IPS-15b (cell line): ENCODE measurements around the gene CDH23.
A peak's percentile ranks its signal among the peaks of the same experiment; 100 is the strongest.

Experiments used
- H3K27me3 ChIP-seq: one replicate; pipeline ENCODE4 v1.6.1; 2013; ENCODE audit warnings: low read length; ENCODE audit not compliant: control insufficient read depth, insufficient read depth
- H3K36me3 ChIP-seq: one replicate; pipeline ENCODE4 v1.6.1; 2013; ENCODE audit warnings: low read length; ENCODE audit not compliant: control insufficient read depth, insufficient read depth
- H3K4me1 ChIP-seq: one replicate; pipeline ENCODE4 v1.6.1; 2013; ENCODE audit warnings: mild to moderate bottlenecking, low read length; ENCODE audit not compliant: control insufficient read depth, insufficient read depth
- H3K4me3 ChIP-seq: one replicate; pipeline ENCODE4 v1.5.1; 2013; ENCODE audit warnings: low read depth, low read length
- H3K9ac ChIP-seq: one replicate; pipeline ENCODE4 v1.6.1; 2013; ENCODE audit warnings: low read depth, mild to moderate bottlenecking, low read length
- H3K9me3 ChIP-seq: one replicate; pipeline ENCODE4 v1.6.1; 2013; ENCODE audit warnings: mild to moderate bottlenecking, low read length; ENCODE audit not compliant: control insufficient read depth, insufficient read depth

The CDH23 gene

DNA sequence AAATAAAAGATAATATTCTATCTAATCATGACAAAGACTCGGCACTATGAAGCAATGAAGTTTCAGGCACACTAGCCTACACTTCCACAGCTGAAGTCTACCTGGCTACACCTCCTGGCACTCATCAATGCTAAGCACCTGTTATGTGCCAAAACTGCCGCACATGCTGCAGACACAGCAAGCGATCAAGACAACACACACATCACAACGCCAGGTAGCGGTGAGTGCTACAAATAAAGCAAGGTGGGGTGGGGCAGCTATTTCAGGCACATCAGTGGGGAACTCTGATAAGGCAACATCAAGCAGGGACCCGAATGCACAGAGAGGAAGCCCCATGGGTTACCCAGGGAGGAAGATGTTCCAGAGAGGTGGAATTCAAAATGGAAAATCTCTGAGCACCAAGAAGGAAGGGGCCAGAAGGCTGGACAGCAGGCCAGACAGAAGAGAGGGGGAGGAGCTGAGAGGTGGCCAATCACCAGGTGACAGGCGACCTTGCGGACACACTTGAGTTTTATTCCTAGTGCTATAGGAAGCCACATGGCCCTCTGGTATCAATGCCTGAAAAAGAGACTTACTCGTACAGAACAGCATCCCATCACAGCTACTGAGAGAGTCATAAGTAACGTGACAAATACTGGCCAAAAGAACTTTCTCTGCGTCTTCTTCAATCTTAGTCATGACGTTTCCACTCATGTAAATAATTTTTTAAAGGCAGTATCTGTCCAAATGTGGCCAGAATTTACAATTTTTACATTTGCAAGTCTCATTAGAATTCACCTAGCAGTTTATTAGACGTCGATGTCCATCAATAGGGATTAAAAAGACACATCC, 446.4 kb downstream of the CDH23 start:
- no peak overlapping the region for H3K4me3 ChIP-seq

DNA sequence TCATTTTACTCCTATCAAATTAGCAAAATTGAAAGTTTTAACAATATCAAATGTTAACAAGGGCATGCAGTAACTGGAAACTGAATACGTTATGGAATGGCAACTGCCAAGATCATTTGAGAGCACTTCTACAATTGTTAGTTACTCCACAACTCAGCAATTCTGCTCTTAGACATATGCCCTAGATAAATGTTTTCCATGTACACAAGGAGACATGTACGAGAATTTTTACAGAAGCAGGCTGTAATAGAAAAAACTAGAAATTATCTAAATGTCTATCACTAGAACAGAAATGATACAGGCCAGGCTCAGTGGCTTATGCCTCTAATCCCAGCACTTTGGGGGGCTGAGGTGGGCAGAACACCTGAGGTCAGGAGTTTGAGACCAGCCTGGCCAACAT, 447.4 kb downstream of the CDH23 start:
- Histone ChIP-seq H3K9me3 (no peaks in the 10 kb centered on the region), H3K36me3 (peaks cover 2% of the 10 kb centered on the region), H3K9ac (no peak overlapping the region), H3K4me3 (no peak overlapping the region), H3K4me1 (peaks cover 21% of the 10 kb centered on the region), H3K27me3 (no peaks in the 10 kb centered on the region)

More for the DNA sequence above, 446.4 kb downstream of the CDH23 start:
- Histone ChIP-seq H3K4me1 (peaks cover 15% of the 10 kb centered on the region), H3K9ac (no peak overlapping the region), H3K9me3 (no peaks in the 10 kb centered on the region), H3K27me3 (no peaks in the 10 kb centered on the region), H3K36me3 (no peaks in the 10 kb centered on the region)

DNA sequence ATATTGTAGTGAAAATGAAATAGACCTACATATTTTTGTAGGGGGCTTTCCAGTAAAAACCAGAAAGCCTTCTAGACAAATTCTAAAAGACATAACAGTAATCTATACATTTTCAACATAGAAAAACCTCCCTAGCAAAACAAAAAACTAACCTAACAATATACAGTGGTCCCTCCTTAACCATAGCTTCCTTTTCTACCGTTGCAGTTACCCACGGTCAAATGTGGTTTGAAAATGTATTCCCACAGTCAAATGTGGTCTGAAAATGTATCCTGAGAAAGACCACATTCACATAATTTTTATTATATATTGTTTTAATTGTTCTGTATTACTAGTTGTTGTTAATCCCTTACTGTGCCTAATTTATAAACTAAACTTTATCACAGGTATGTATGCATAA, 448.0 kb downstream of the CDH23 start:
- Histone ChIP-seq H3K9me3 (no peaks in the 10 kb centered on the region), H3K4me1 (peaks cover 20% of the 10 kb centered on the region), H3K27me3 (no peaks in the 10 kb centered on the region), H3K4me3 (no peak overlapping the region), H3K9ac (no peak overlapping the region), H3K36me3 (peaks cover 2% of the 10 kb centered on the region)

DNA sequence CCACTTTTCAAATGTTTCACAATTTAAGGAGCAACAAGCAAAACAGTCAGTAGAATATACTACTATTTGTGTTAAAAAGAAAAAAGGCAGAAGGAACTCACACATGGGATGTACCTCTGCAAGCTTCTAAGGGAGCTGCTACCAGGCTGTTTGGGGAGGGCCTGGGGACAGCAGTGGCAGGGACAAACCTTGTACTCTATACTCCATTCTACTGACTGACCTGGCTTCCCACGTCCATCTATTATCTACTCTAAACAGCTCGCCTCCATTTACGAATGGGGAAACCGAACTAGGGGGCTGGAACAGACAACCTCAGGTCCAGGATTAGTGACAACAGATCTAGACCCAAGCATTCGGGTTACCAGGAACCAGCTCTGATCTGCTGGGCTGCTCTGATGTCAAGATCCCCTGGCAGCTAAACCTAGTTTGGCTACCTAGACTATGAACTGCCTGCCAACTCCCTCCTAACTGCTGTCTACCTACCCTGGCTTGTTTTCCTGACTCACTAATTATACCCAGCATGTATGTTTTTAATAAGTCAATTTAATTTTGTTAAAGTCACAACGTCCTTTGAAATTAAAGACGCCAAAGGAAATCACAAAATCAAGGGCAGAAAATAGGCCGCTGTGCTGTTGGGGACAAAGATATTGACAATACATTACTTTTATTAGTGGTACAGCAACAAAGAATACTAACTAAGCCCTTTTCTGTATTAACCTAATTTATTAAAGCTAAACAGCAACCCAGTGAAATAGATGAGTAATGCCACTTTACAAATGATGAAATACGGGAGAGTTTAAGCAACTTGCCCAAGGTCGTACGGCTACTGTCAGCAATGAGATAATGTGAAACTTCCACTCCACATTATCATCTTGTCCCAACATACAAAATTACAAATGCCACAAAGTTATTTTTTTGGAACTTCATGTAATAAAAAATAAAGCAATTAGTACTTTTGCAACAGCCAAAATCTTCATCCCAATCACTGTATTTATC, 449.0 kb downstream of the CDH23 start:
- no peak overlapping the region for H3K4me3 ChIP-seq
- H3K36me3 ChIP-seq: peaks cover 2% of the 10 kb centered on the region
- no peaks in the 10 kb centered on the region for H3K9me3 ChIP-seq
- peaks cover 17% of the 10 kb centered on the region for H3K4me1 ChIP-seq
- H3K9ac ChIP-seq: no peak overlapping the region
- H3K27me3 ChIP-seq: no peaks in the 10 kb centered on the region

DNA sequence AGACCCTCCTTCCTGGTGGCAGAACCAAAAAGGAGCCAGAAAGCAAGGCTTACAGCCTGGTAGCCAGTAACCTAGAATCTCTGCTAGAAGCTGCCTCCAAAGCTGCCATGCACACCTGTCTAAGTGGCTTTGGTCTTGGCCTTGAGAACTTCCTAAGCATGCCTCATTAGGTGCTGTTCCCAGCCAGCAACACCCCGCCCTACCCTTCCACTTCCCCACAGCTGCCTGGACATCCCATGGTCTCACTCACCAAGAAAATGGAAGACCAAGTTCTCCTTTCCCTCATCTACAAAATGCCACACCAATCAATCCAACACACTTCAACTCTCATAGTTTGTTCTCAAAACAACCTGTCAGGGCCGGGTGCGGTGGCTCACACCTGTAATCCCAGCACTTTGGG, 450.1 kb downstream of the CDH23 start:
- no peak overlapping the region for H3K4me3 ChIP-seq
- no peak overlapping the region for H3K9ac ChIP-seq
- H3K4me1 ChIP-seq: peaks cover 17% of the 10 kb centered on the region
- peaks cover 2% of the 10 kb centered on the region for H3K36me3 ChIP-seq
- H3K27me3 ChIP-seq: no peaks in the 10 kb centered on the region
- H3K9me3 ChIP-seq: no peaks in the 10 kb centered on the region

DNA sequence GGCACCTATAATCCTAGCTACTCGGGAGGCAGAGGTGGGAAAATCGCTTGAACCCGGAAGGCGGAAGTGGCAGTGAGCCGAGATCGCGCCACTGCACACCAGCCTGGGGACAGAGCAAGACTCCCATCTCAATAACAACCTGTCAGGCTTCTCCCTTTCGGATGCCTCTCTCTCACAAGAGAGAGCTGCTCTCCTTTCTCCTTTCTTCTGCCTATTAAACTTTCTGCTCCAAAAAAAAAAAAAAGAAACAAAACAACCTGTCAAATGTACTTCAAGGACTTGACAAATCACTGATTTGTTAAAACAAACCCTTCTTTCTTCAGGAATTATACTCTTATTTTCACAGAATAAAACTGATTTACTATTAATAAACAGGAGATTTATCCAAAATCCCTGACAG, 450.7 kb downstream of the CDH23 start:
- H3K27me3 ChIP-seq: no peaks in the 10 kb centered on the region
- H3K36me3 ChIP-seq: peaks cover 2% of the 10 kb centered on the region
- H3K4me3 ChIP-seq: no peak overlapping the region
- no peak overlapping the region for H3K9ac ChIP-seq
- peaks cover 17% of the 10 kb centered on the region for H3K4me1 ChIP-seq
- no peaks in the 10 kb centered on the region for H3K9me3 ChIP-seq

DNA sequence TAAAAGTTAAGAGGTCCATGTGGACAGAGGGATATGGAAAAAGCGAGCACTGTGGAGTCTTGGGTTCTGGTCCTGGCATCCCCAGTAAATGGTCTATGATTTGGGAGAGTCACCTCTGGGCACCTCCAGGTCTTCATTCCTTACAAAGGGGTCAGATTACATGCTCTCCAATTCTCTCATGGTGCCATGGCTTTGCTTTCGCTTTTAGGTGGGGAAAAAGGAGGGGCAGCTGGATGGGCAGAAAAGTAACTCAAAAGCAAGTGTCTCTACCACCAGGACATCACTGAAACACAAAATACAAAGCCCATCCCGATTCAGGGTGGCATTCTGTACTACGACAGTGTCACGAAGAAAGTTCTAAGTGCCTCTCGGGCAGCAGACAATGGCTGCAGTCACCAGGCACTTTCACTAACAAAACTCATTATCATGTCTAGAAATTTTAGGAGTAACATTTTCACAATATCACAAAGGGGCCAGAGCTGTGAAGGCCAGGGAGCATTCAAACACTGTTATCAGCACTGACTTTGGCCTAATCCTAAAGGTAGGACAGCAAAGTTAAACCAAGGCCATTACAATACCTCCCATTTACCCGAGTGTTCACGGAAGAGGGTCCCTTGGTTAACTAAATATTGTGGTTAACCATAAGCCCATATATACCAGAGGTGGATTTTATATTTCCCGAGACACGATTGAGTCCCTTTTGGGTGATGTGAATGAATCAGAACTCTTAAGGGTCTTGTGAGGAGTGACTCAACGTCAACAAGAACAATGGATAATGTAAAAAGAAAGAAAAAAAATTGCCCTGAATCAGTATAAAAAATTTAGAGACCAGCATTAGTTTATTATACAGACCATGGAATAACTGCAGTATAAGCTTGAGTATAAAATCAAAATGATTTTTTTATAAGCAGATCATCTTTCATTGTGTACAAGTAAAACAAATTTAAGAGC, 451.9 kb downstream of the CDH23 start:
- H3K36me3 ChIP-seq: peaks cover 2% of the 10 kb centered on the region
- no peaks in the 10 kb centered on the region for H3K27me3 ChIP-seq
- H3K4me3 ChIP-seq: peak overlapping the region; percentile 32
- no peaks in the 10 kb centered on the region for H3K9me3 ChIP-seq
- peak overlapping the region; percentile 8 for H3K9ac ChIP-seq
- peaks cover 10% of the 10 kb centered on the region for H3K4me1 ChIP-seq

DNA sequence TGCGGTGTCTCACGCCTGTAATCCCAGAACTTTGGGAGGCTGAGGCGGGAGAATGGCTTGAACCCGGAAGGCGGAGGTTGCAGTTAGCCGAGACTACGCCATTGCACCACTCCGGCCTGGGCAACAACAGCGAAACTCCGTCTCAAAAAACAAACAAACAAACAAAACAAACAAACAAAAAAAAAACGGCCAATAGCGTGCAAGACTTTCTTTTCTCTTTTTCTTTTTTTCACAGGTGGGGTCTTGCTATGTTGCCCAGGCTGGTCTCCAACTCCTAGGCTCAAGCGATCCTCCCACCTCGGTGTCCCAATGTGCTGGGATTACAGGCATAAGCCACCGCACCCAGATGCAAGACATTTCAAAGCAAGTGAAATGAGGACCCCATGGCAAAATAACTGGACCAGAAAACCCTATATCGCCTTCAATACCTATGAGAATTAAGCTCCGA, 452.8 kb downstream of the CDH23 start:
- H3K36me3 ChIP-seq: peaks cover 2% of the 10 kb centered on the region
- no peaks in the 10 kb centered on the region for H3K9me3 ChIP-seq
- H3K4me3 ChIP-seq: peak overlapping the region; percentile 61
- H3K27me3 ChIP-seq: no peaks in the 10 kb centered on the region
- H3K4me1 ChIP-seq: peaks cover 9% of the 10 kb centered on the region
- H3K9ac ChIP-seq: no peak overlapping the region

DNA sequence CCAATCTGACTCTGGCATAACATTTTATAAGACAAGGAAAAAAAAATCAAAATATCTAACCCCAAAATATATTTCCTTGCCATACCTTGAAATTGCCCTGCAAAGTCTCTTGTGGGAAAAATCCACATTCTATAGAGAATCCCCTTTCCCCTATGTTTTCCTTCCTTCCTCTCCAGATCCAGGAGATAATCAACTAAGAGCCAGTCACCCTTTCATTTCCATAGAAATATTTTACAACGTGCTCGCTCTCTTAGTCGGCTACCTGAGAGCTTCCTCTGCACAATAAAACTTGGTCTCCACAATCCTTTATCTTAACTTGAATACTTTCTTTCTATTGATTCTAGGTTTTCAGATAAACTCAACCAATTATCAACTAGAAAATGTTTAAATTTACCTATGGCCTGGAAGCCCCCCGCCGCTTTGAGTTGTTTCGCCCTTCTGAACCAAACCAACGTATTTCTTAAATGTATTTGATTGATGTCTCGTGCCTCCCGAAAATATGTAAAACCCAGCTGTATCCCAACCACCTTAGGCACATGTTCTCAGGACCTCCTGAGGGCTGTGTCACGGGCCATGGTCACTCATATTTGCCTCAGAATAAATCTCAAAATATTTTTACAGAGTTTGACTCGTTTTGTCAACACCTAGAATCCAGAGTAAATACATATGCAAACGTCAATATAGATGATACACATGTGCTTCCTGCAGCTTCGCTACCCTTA, 453.5 kb downstream of the CDH23 start:
- H3K36me3 ChIP-seq: peaks cover 2% of the 10 kb centered on the region
- peak overlapping the region; percentile 89 for H3K9ac ChIP-seq
- peak overlapping the region; percentile 61 for H3K4me3 ChIP-seq
- no peaks in the 10 kb centered on the region for H3K27me3 ChIP-seq
- H3K9me3 ChIP-seq: no peaks in the 10 kb centered on the region
- peaks cover 9% of the 10 kb centered on the region for H3K4me1 ChIP-seq

DNA sequence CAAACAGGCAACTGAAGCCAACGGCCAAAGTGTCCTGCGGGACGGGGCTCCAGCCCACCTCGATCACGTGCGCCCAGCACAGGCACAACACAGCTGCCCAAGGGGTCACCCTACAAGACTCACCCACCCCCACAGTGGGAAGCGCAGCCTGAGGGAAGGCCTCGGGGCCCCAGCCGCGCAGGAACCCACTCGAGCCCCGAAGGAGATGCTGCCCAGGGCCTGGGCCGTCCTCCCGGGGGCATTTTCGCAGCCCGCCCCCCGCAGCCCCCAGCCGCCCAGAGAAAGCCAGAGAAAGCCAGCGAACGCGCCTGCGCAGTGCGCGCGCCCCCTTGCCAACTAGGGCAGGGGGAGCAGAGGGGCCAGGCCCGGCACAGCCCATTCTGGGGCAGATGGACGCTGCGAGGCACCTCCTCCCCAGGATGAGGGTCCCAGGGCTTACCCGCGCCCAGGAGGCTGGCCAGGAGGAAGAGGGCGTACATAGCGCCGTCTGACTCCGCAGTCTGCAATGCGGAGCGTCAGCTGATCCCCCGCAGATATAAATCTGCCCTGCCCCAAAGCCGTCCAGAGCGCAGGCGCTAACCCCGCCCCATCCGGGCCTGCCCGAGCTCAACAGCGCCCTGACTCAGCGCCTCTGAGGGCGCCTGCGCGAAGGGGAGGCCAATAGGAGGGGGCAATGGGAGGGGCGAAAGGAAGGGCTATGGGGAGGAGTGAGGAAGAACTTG, 454.2 kb downstream of the CDH23 start, which contains the start of gene PSAP:
Gene PSAP (minus strand): TSS at position 509 of the 722 bp plus-strand sequence. CDS start 30 bp downstream, at position 479.
- H3K9me3 ChIP-seq: no peaks in the 10 kb centered on the region
- H3K4me3 ChIP-seq: peak within 1 kb of the TSS; percentile 61
- peaks cover 9% of the 10 kb centered on the region for H3K4me1 ChIP-seq

More for the DNA sequence above, 454.2 kb downstream of the CDH23 start, which contains the start of gene PSAP:
- peaks cover 2% of the 10 kb centered on the region for H3K36me3 ChIP-seq
- peak within 1 kb of the TSS; percentile 89 for H3K9ac ChIP-seq
- H3K27me3 ChIP-seq: no peaks in the 10 kb centered on the region
